ENCODE measurements around the gene LMO2. TPM values are rescaled to one million over a fixed set of nuclear protein-coding genes. Genes with fewer than 3 reads are reported as not detected.

The LMO2 gene
- total and polyA plus RNA-seq, 4 donors = 1.5 to 81.9 (median 6.0) TPM

DNA sequence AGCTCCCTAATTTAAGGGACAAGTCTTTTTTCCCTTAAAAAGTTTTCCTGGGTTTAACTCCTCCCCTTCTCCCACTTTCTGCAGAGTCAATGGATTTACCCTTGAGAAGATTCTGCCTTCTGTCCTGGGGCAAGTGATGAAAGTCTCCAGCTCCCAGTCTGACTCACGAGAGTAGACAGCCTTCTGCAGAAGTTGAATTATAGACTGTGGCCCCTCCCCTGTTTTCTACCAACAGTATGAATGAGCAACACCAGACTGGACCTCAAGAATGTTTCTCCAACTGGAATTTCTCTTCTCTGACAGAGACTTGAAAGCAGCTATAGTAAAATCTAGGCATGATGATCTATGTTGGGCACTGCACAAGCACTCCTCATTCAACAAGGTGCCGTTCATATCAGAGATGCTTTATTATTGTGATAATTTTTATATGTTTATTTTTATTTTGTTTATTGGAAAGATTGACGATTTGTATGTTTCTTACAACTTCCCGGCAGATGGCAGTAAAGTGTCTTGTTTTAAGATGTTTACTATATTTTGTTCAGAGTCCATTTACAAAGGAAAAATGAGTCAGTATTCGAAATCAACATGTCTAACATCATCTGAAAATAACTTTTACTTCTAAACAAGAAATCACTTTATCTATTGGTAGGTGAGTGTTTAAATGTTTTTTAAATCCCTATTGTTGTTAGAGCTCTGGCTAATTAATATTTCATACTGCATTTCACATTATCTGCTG lies 56.6 kb downstream of the LMO2 start:
- Histone ChIP-seq H3K27me3 (ENCODE audit: control insufficient read depth in 4 of 4, insufficient read depth in 4 of 4, low read length in 3 of 4) (peaks cover 0 to under 1% (median 0%) of the 10 kb centered on the region in 4 donors), H3K4me3 (ENCODE audit: low read depth in 1 of 3, low read length in 3 of 3) (no peak overlapping the region), H3K36me3 (ENCODE audit: control insufficient read depth in 4 of 4, insufficient read depth in 3 of 4, low read depth in 1 of 4, low read length in 3 of 4) (no peaks in the 10 kb centered on the region), H3K9ac (ENCODE audit: low read depth in 1 of 2, low read length in 2 of 2) (no peak overlapping the region), H3K27ac (ENCODE audit: low read depth in 1 of 2, low read length in 2 of 2) (no peak overlapping the region), H3K9me3 (ENCODE audit: control insufficient read depth in 4 of 4, low read length in 3 of 4) (no peaks in the 10 kb centered on the region), H3K4me1 (ENCODE audit: control insufficient read depth in 4 of 4, insufficient read depth in 4 of 4, low read length in 3 of 4) (no peaks in the 10 kb centered on the region)
- no peak for DNase-seq (ENCODE audit: low spot score)
- 35% methylated on average over 5 of the region's 5 CpGs for WGBS
- TF ChIP-seq HNF4G (IDR thresholded peaks at IDR 0.05) (no peak), RAD21 (IDR thresholded peaks at IDR 0.05) (peak; percentile 55 to 59), TAF1 (conservative IDR thresholded peaks at IDR 0.05) (no peak), RXRA (IDR thresholded peaks at IDR 0.05) (no peak), EGR1 (IDR thresholded peaks at IDR 0.05; ENCODE audit: low read depth in 2 of 2) (no peak), YY1 (IDR thresholded peaks at IDR 0.05) (no peak)
- TF ChIP-seq, protein P1, sequence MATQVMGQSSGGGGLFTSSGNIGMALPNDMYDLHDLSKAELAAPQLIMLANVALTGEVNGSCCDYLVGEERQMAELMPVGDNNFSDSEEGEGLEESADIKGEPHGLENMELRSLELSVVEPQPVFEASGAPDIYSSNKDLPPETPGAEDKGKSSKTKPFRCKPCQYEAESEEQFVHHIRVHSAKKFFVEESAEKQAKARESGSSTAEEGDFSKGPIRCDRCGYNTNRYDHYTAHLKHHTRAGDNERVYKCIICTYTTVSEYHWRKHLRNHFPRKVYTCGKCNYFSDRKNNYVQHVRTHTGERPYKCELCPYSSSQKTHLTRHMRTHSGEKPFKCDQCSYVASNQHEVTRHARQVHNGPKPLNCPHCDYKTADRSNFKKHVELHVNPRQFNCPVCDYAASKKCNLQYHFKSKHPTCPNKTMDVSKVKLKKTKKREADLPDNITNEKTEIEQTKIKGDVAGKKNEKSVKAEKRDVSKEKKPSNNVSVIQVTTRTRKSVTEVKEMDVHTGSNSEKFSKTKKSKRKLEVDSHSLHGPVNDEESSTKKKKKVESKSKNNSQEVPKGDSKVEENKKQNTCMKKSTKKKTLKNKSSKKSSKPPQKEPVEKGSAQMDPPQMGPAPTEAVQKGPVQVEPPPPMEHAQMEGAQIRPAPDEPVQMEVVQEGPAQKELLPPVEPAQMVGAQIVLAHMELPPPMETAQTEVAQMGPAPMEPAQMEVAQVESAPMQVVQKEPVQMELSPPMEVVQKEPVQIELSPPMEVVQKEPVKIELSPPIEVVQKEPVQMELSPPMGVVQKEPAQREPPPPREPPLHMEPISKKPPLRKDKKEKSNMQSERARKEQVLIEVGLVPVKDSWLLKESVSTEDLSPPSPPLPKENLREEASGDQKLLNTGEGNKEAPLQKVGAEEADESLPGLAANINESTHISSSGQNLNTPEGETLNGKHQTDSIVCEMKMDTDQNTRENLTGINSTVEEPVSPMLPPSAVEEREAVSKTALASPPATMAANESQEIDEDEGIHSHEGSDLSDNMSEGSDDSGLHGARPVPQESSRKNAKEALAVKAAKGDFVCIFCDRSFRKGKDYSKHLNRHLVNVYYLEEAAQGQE (IDR thresholded peaks at IDR 0.05) = no peak
- TF ChIP-seq, protein P2, sequence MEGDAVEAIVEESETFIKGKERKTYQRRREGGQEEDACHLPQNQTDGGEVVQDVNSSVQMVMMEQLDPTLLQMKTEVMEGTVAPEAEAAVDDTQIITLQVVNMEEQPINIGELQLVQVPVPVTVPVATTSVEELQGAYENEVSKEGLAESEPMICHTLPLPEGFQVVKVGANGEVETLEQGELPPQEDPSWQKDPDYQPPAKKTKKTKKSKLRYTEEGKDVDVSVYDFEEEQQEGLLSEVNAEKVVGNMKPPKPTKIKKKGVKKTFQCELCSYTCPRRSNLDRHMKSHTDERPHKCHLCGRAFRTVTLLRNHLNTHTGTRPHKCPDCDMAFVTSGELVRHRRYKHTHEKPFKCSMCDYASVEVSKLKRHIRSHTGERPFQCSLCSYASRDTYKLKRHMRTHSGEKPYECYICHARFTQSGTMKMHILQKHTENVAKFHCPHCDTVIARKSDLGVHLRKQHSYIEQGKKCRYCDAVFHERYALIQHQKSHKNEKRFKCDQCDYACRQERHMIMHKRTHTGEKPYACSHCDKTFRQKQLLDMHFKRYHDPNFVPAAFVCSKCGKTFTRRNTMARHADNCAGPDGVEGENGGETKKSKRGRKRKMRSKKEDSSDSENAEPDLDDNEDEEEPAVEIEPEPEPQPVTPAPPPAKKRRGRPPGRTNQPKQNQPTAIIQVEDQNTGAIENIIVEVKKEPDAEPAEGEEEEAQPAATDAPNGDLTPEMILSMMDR (IDR thresholded peaks at IDR 0.05; ENCODE audit: low read depth, low read length, missing input control) = peak; percentile 17

DNA sequence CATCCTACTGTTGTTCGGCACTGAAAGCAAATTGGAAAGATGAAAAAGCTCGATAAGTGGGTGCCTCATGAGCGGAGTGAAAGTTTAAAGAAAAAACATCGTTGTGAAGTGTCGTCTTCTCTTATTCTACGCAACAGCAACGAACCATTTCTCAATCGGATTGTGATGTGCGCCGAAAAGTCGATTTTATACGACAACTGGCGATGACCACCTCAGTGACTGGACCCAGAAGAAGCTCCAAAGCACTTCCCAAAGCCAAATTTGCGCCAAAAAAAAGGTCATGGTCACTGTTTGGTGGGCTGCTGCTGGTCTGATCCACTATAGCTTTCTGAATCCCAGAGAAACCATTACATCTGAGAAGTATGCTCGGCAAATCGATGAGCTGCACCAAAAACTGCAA lies 59.2 kb downstream of the LMO2 start:
- no peak overlapping the region for H3K4me3 ChIP-seq (ENCODE audit: low read depth in 1 of 3, low read length in 3 of 3)
- 90% methylated on average over 16 of the region's 16 CpGs for WGBS
- peaks cover 0 to 8% (median 0%) of the 10 kb centered on the region in 4 donors for H3K27me3 ChIP-seq (ENCODE audit: control insufficient read depth in 4 of 4, insufficient read depth in 4 of 4, low read length in 3 of 4)
- no peaks in the 10 kb centered on the region for H3K9me3 ChIP-seq (ENCODE audit: control insufficient read depth in 4 of 4, low read length in 3 of 4)
- no peak for DNase-seq (ENCODE audit: low spot score)
- H3K4me1 ChIP-seq (ENCODE audit: control insufficient read depth in 4 of 4, insufficient read depth in 4 of 4, low read length in 3 of 4) = peaks cover 7 to 12% (median 9%) of the 10 kb centered on the region in 4 donors
- TF ChIP-seq HNF4A (conservative IDR thresholded peaks at IDR 0.05) (no peak), RXRA (IDR thresholded peaks at IDR 0.05) (no peak)
- no peak overlapping the region for H3K27ac ChIP-seq (ENCODE audit: low read depth in 1 of 2, low read length in 2 of 2)
- no peaks in the 10 kb centered on the region for H3K36me3 ChIP-seq (ENCODE audit: control insufficient read depth in 4 of 4, insufficient read depth in 3 of 4, low read depth in 1 of 4, low read length in 3 of 4)
- H3K9ac ChIP-seq (ENCODE audit: low read depth in 1 of 2, low read length in 2 of 2) = no peak overlapping the region

DNA sequence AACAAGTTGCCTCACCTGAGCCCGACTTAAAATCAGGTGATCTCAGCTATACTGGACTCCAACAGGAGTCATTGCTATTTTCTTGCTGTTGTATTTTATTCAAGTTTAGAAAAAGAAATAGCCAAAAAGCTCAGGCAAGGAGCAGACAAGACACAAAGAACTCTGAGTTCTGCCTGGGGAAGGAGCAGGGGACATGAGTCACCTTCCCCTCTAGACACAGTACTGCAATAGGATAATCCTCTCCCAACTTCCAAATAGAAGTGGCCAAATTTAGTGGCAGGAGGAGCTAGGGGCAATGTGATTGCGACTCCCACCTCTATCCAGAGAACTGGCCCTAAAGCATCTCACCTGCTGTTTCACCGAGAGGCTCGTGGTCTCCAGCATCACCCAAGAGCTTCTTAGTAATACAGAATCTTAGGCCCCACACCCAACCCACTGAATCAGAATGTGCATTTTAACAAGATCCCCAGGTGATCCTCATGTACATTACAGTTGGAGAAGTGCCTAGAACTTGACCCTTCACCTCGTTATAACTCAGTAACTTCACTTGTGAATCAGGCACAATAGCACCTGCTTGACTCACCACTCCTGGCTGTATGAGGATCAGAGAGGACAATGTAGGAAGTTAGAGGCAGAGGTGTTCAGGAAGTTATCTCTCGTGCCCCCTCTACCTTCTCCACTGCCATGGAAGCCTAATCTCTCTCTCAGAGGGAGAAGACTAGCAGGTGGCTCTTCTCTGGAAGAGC lies 60.8 kb downstream of the LMO2 start:
- H3K27me3 ChIP-seq (ENCODE audit: control insufficient read depth in 4 of 4, insufficient read depth in 4 of 4, low read length in 3 of 4) = peaks cover 0 to 11% (median 2%) of the 10 kb centered on the region in 4 donors
- H3K27ac ChIP-seq (ENCODE audit: low read depth in 1 of 2, low read length in 2 of 2) = no peak overlapping the region
- H3K9me3 ChIP-seq (ENCODE audit: control insufficient read depth in 4 of 4, low read length in 3 of 4) = no peaks in the 10 kb centered on the region
- WGBS = 71% methylated on average over 6 of the region's 6 CpGs
- no peak overlapping the region for H3K4me3 ChIP-seq (ENCODE audit: low read depth in 1 of 3, low read length in 3 of 3)
- H3K36me3 ChIP-seq (ENCODE audit: control insufficient read depth in 4 of 4, insufficient read depth in 3 of 4, low read depth in 1 of 4, low read length in 3 of 4) = no peaks in the 10 kb centered on the region
- peaks cover 7 to 12% (median 9%) of the 10 kb centered on the region in 4 donors for H3K4me1 ChIP-seq (ENCODE audit: control insufficient read depth in 4 of 4, insufficient read depth in 4 of 4, low read length in 3 of 4)
- H3K9ac ChIP-seq (ENCODE audit: low read depth in 1 of 2, low read length in 2 of 2) = no peak overlapping the region
- no peak for DNase-seq (ENCODE audit: low spot score)
- no peak for TF ChIP-seq NR2F2 (IDR thresholded peaks at IDR 0.05)
- TF ChIP-seq HNF4G (IDR thresholded peaks at IDR 0.05) = no peak
- TF ChIP-seq, protein P3, sequence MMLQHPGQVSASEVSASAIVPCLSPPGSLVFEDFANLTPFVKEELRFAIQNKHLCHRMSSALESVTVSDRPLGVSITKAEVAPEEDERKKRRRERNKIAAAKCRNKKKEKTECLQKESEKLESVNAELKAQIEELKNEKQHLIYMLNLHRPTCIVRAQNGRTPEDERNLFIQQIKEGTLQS (IDR thresholded peaks at IDR 0.05) = no peak
- TF ChIP-seq FOXA2 (IDR thresholded peaks at IDR 0.05) = no peak
- TF ChIP-seq TAF1 (conservative IDR thresholded peaks at IDR 0.05) = no peak
- TF ChIP-seq, protein P2 (IDR thresholded peaks at IDR 0.05; ENCODE audit: low read depth, low read length, missing input control) = no peak
- TF ChIP-seq GABPA (IDR thresholded peaks at IDR 0.05 in 1 of 2, conservative IDR thresholded peaks at IDR 0.05 in 1 of 2) = no peak
- TF ChIP-seq SP1 (IDR thresholded peaks at IDR 0.05) = no peak

All from liver (tissue), 9 donors.